ENCODE measurements around the gene SPRED2.

The SPRED2 gene

DNA sequence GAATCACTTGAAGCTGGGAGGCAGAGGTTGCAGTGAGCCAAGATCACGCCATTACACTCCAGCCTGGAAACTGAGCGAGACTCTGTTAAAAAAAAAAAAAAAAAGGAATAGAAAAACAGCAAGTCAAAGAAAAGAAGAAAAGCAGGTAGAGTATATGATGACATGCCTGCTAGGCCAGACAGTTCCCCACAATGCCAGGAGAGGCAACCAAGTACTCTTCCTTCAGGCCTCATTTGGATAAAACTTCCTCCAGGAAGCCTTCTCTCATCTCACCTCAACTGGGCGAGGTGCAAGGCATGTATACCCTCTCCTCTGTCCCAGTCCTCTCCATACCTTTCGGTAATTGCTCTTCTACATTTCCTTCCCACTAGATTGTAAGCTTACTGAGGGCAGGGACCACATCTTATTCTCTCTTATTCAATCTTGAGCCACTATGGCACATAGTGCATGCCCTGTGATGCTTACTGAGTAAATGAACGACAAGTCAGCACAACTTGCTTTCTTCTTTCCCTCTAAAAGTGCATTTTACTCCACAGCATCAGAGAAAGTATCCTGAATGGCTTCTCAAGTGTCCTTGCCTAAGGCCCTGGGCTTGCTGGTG lies 10.1 kb upstream of the SPRED2 start:
- DNase-seq (ENCODE audit: low read depth in 2 of 2): no peak

DNA sequence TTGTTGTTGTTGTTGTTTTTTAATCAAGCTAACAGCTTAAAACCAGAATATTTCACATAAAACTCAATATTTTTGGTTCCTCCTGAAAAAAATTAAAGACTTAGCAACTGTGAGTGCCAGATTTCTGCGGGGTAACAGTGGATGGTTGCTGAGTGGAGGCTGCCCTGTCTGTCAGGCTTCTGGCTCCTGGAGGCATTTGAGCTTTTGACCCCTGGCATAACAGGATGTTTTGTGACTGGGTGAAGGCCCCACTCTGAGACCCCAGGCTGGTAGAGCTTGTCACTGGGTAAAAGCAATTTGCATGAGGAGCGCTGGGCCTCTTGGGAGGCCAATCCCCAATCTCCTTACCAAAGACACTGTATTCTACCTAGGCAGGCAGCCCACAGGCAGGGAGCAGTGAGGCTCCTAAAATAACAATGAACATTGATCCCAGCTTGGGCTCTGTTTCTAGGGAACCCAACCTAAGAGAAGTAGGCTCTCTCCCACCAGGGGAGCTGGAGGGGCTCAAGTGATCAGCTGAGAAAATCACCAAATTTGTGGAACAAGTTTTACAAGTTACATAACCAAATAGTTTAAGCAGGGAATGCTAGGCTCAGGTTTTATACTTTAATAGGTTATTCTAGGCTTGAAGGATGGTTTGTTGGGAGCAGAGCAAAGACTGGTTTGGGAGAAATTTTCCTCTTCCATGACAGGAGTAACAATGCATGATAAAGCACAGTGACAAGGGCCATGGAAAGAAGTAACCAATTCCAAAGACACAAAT lies 5.9 kb upstream of the SPRED2 start:
- DNase-seq (ENCODE audit: low read depth in 2 of 2): no peak

DNA sequence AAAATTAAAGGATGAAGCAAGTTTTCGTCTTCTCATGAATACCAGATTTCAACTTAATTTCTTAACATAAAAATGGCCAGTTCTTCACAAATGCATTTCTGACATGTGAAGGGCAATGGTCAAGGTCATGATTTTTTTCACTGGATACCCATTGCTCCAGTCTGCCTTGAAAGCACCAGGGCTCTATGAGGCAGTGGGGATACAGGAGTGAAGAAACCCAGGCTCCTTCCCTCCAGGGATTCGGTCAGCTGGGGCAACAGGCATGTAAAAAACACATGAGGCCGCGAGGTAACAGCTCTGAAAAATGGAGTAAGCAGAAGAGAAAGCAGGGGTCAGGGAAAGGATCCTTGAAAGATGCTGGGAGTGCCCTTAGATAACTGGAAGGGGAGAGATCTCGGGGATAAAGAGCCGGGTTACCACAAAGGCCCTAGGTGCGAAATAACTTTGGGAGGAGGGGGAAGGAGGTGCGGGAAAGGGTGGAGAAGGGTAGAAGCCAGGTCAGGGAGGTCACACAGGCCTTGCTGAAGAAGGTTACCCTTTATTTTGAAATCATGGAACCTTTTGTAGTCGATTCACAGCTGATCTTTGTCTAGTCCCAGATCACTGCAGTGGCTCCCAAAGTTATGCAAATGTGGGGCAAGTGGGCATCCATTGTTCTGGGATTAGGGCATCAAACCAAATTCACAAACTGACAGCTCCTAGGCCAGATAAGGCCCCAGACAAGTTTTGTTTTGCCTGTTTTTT lies 5.2 kb upstream of the SPRED2 start:
- no peak for DNase-seq (ENCODE audit: low read depth in 2 of 2)

DNA sequence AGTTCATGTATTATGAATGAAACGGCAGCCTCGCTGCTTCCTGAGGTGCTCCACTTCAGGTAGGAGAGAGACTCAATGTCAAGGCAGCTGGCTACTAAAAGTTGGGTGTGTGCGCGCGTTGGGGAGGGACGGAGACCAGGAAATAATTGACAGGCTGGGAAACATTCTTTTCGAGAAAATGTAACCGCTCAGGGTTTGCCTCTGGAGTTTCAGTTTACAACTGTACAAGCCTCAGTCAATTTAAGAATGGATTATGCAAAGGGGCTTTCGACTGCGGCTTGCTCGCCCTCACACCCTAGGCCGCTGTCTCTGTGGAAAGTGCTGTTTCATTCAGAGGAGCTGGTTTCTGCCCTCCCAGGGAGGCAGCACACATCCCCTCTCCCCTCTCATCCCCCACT lies 4.4 kb upstream of the SPRED2 start:
- peak in 1 of 2 donors; percentile 6 for DNase-seq (ENCODE audit: low read depth in 2 of 2)

DNA sequence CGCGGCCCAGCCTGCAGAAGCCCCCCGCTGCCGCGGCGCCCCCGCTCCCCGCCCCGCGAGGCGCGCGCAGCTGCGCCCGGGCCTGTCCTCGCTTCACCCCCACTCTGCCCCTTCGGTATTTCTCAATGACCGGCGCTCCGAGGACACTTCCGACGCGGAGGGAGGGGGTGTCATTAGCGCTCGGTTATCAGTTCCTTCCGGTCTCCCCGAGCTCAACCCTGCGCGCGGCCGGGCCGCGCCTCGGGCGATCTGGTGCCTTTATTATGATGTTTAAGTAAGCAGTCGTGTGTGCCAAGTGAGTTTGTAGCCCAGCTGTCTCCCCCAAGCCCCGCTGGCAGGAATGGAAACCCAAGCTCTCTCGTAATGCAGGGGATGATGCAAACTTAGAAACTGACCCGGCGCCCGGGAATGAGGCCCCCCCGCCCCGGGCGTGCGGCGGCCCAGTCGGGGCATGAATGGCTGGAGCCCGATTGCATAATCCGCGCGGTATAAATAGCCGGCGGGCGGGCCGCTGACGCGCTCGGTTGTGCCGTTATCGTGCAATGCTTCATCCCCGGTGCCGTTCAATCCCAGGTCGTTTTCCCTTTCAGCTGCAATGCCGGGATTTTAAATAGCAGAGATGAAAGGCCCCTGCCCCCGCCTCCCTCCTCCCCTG lies 3.9 kb upstream of the SPRED2 start:
- DNase-seq (ENCODE audit: low read depth in 2 of 2): peak; percentile 2 to 21

DNA sequence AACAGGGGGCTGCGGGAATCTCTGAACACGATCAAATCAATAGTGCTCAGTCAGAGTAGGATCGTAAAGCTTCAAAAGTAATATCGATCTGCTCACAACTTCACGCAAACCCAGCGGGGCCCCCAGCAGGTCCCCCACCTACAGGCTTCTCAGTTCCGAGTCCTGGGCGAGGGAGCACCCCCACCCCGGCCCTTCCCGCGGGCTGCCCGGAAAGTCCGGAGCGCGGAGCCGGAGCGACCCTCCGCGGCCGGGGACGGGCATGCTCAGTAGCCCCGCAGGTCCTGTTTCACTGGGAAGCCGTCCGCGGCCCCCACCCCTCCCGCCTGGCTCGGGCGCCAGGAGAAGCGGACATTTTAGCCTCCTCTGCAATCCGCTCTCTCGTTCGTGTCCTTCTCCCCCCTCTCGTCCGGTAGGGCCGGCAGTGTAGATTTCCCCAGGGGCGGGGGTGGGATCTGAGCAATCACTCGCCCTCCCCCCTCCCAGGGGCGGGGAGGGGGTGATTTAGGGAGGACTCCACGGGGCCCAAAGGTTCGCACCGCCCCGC lies 3.3 kb upstream of the SPRED2 start:
- peak in 1 of 2 donors; percentile 40 for DNase-seq (ENCODE audit: low read depth in 2 of 2)

DNA sequence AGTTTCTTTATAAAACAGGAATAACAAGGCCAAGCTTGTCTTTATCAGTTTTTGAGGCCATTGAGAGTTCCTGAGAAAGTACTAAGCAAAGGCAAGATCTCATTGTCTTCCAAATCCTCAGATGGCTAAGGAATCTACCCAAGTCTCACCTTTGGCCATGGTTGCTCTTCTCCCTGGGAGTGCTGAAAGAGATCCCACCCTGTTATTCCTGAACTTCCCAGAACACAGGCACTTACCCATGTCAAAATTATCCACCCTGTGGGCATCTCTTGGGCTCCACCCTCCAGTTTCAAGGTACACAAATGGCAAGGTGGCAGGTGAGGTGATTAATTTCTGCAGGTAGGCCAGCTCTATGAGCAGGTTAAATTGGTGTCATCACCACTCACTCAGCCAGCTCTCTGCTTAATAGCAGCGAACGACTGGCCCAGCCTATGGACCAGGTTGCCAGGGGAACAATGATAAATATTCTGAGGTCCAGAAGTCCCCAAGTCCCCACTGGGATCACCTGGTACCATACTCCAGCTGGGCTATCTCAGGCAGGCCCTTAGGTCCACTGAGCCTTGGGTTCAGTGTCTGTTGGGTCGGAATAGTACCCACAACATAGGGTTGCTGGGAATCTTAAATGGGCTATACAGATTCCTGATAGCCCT lies 2.3 kb upstream of the SPRED2 start:
- DNase-seq (ENCODE audit: low read depth in 2 of 2): no peak

DNA sequence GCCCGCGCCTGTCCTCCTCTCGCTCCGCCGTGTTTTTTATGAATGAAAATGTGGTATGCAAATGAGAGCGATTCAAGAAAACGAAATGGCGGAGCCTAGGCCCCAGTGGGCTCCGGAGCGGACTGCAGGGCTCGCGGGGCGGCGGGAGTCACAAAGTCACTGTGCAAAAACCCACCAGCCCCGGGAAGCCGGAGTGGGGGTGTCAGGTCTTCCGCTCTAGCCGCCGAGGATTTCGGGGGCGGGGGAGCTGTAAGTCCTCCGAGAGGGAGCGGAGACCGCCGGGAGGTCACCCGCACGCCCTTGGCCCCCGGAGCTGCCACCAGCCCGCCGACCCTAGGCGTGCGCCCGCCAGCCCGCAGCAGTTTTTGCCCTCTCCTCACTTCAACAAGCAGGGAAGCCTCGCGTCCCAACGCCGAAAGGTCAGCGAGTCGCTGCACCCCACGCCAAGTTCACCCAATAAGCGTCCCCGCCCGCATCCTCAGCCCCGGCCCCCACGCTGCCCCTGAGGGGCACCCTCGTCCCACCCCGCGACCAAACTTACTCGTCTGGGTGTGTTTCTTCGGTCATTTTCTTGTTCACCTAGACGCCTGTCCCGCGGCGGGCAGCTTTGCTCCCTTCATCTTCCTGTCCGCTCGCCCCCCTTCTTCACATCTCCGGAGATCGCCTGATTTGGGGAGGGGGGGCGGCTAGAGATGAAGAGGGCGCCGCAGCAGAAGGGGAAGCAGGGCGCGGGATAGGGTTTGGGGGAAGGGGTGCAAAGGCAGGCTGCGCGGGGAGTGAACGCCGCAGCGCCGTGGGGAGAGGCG lies 775 bp downstream of the SPRED2 start:
- peak; percentile 8 to 30 for DNase-seq (ENCODE audit: low read depth in 2 of 2)

DNA sequence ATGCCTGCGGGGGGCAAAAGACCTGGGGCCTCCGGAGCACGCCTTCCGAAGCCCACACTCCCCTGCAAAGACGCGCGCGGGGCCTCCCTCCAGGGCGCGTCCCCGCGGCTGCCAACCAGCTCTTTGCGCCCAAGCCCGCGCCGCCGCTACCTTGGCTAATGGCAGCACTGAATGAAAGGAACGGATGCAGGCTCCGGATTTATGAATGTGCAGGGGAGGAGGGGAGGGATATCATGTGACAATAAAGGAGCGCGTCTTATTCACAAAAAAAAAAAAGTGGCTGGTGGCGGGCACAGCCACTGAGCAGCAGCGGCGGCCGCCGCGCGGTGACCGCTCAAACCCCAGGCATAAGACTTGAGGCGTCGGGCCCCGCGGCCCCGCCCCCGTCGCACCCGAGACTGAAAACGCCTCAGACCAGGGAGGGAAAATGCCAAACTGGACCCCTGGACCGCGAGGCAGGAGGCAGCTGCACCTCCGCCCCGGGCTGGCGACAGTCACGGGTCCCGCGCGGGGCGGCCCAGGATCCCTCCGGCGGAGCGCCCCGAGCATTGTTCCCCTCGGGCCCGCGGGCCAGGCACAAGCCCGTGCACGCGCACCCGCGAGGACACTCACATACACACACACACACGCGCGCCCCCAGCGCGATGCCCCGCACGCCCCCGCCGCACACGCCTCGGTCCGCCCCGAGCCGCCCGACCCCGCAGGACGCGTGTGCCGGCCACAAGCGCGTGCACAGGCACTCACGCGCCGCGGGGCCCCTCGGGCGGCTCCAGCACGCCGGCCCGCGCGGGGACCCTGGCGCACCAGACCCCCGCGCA lies 1.6 kb downstream of the SPRED2 start:
- peak; percentile 42 to 49 for DNase-seq (ENCODE audit: low read depth in 2 of 2)

DNA sequence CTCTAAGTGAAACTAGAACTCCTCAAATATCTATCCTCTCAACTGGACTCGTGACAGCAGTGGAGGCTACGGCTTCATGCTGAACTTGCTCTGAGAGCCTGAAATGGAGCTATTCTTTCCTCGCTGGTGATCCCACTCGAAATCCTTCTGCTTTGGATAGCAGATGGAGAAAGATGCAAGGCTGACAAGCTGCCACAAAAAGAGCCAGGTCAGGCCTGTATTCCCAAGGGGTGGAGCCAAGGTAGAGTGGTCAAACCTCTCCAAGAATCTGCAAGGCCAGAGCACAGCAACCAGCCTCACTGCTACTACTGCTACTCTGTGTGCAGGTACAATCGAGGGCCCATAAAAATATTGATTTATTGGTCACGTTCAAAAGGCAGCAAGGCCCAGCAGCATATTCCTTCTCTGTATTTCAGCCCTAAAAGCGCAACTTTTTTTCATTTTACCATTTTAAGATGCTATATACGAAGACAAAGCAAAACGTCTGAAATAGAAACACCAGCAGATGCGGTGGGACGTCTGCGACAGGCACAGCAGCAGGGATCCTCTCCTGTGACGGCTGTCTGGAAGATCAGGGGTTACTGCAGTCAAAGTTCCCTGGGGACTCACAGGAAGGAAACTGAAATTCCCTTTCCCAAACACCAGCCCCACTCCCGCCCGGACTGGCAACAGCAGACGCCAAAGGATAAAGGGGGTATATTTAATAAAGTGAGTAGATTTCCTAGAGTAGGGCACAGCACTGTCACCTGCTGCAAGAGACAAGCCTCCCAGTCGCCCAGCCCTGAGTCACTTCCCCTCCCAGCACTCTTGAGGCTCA lies 2.4 kb downstream of the SPRED2 start:
- DNase-seq (ENCODE audit: low read depth in 2 of 2): no peak

DNA sequence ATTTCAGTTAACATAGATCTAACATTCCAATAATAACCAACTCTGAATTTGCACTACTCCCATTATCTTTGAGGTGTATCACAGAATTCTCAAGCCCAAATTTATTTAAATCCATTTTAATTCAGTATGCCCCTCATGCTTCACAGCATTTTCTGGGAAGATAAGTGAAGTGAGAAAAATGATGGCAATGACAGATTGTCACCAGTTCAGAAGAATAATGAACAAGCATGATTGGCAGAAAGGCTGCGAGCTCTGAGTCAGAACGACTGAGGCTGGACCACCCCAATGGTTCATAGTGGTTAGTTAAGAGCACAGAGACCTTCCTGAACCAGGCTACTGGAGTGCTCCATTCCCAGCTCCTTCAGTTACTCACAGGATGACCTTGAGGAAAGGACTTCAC lies 4.9 kb downstream of the SPRED2 start:
- no peak for DNase-seq (ENCODE audit: low read depth in 2 of 2)

DNA sequence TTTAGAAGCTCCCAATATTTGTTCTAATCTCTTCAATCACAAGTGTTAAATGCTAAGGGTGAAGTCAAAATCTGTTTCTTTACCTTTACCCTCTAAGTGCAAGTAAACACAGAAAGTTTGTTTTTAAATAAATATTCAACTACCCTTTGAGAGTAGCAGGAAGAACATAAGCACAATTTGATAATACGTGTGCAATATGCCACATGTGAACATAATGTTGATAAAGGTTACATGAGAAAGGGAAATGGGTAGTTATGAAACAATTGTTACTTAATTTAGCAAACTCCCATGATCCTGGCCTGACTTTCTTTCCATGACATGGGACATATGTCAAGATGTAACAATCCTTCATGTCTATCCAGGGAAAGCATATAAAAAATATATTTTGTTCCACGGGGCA lies 7.1 kb downstream of the SPRED2 start:
- no peak for DNase-seq (ENCODE audit: low read depth in 2 of 2)

DNA sequence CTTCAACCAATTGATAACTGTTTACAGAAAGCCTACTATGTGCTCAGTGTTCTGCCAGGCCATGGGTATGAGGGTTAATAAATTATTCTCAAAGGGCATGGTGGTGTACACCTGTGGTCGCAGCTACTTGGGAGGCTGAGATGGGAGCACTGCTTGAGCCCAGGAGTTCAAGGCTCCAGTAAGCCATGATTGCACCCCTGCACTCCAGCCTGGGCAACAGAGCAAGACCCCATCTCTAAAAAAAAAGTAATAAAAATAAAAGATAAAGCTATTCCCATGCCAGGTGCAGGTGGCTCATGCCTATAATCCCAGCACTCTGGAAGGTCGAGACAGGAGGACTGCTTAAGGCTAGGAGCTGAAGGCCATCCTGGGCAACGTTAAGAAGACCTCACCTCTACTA lies 8.0 kb downstream of the SPRED2 start:
- no peak for DNase-seq (ENCODE audit: low read depth in 2 of 2)

DNA sequence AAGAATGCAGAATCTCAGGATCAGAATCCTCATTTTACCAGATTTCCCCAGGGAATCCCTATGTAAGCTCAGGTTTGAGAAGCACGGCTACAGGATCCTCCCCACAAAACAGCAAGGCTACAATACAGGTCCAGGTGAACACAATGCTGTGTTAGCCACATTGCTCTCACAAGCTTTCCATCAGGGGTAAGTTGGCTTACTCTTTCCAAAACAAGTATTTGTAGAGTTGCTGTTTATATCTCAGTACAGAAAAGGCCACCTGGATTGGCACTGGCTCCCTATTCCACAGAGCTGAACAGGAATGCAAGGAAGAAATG lies 11.0 kb downstream of the SPRED2 start:
- no peak for DNase-seq (ENCODE audit: low read depth in 2 of 2)

DNA sequence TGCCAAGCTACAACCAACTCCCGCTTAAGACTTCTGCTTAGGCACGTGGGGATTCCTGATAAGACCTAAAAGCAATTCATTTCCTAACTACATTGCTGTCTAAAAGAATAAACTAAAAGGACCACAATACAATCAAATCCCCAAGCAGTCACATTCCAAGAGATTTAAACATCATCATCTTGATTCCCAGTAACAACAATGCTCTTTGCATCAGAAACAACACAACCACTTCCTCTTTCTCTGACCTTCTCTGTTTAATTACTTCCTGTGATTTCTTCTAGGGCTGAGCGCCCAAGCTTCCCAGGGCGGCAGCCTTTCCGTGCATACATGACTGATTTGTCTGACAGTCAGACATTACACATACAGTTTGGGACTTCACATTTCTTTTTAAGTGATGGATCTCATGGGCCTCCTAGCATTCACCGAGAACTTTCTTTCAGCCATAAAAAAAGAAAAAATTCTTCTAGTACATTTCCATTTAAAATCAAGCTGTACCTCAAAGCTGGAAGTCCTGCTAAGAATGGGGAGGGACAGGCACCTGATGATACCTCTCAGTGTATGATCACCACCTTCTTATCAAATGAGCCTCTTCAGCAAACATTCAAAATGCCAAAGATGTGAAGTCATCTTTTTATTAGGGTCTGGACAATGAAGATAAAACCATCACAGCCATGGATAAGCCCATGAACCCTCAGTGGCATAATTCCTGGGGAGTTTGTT lies 11.5 kb downstream of the SPRED2 start:
- no peak for DNase-seq (ENCODE audit: low read depth in 2 of 2)

DNA sequence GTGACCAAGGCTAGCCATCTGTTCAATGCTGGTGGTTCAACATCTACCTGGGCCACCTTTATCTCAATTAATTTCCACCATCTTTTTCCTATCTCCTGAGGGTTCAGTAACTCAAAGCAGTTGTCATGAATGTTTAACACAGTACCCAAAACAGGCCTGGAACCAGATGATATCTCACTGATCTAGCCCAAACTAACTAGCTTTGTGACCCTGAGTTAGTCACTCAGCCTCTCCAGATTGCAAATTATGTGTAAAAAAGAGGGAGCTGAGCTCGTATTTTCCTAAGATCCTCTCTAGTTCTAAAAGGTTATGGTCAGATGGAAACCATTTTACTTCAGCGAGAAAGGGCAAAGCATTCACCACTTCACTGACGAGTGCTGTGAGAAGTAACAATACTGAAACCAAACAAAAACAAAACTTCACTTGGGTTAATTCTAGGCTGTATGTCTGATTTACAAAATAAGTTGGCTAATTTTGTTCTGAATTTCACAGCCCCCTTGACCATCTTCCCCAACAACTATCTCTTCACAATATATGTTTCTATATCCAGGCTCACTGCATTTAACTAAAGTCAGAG lies 14.8 kb downstream of the SPRED2 start:
- no peak for DNase-seq (ENCODE audit: low read depth in 2 of 2)

DNA sequence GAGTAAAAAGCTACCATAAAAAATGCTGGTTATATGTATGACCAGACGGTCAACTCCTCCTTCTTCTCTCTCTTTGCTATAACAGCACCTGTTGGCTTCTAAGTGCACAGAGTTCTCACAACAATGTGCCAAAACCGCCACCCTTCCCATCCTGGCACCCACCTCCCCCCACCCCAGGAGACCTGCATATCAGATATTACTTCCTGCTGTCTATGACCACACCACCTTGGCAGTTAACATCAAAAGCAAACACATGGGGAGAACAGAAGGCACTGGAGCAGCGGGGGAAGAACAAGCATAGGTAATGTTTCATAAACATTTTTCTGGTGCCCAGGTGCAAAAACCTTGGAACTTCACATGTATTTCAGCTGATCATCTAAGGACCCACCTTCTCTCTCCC lies 15.5 kb downstream of the SPRED2 start:
- DNase-seq (ENCODE audit: low read depth in 2 of 2): no peak

DNA sequence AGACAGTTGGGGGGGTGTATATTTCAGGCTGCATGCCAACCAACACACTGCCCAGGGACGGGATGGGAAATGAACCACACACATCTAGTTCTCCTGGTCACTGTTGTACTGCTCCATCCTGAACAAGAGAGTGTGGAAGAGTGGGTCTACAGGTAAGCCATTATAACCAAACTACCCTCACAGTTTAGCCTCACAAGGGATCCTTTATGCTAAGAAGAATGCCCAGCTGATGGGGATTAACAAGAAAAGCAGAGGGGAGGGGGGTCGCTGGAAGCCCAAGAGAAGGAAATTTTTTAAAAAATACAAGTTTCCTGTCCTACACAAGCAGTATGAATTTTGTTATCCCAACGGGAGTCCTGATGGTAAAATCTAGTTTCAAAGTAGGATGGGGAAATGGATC lies 16.1 kb downstream of the SPRED2 start:
- DNase-seq (ENCODE audit: low read depth in 2 of 2): no peak
